Activated CD4-positive, alpha-beta T cell treated with anti-CD3 and anti-CD28 coated beads for 48 hours (primary cell): ENCODE results near the gene AQP2.

Experiments used
- DNase-seq: peaks from one replicate; pipeline ENCODE4 v3.0.0-alpha.2; 2020

Gene AQP2

GRCh38 chr12:50005175-50005574, 54.6 kb downstream of the AQP2 start:
- no peak for DNase-seq

DNA sequence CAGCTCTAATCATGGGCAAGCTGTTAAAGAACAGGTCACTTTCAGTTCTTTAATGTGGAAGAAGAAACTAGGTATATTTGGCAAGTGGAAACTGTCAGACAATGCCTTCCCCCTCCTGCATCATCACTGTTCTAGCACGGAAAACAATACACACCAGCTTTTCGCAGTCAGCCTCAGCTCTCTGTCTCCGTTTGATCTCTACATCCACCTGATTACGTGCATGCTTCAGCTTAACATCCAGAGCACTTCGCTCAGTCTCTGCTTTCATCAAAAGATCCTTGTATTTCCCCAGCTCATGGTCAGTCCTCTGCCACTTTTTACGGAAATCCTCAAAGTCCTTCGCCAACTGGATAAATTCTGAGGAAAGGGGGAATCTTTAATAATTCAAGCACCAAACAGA, 55.7 kb downstream of the AQP2 start:
- no peak for DNase-seq

- no peak for DNase-seq
Observed at GRCh38 chr12:50006754-50007442, 56.4 kb downstream of the AQP2 start.
